HepG2 (cell line): ENCODE data around the gene ZBTB7C. TPM values are rescaled to one million over a fixed set of nuclear protein-coding genes. Genes with fewer than 3 reads are reported as not detected.

Source experiments
- ATAC-seq: fragments of 200-7000 bp; cut with Tn5 transposase; 3 replicates; pipeline ENCODE4 v1.9.1; 2020; ENCODE audit warnings: mild to moderate bottlenecking, moderate library complexity
- BruUV-seq: library from RNA; stranded (reverse); fragments of 400-500 nt; replicated peaks from 2 replicates; lab custom pipeline; 2021; lab: Mats Ljungman, UMichigan
- CTCF ChIA-PET: fragments of 300-600 bp; formaldehyde crosslinking; extraction: SDS; loops from one replicate; lab custom pipeline; 2021; ENCODE audit warnings: low total read pairs, inconsistent platforms, low intra/inter-chr PET ratio; lab: Yijun Ruan, JAX
- POLR2A ChIA-PET: fragments of 350-600 bp; sonication (Branson Sonifier 250); formaldehyde crosslinking; loops from one replicate; lab custom pipeline; 2020; ENCODE audit warnings: antibody characterized with exemption, inconsistent platforms; lab: Yijun Ruan, JAX
- DNase-seq: peaks from one replicate; pipeline ENCODE4 v3.0.0-alpha.2; 2015; ENCODE audit warnings: low spot score
- FAIRE-seq: peaks from 3 replicates; lab custom pipeline; 2011; peaks lifted over from hg19 to GRCh38; lab: Jason Lieb, UNC
- H2AFZ ChIP-seq: one replicate; pipeline ENCODE4 v1.6.1; 2011; ENCODE audit warnings: low read length, inconsistent platforms
- H3K27ac ChIP-seq: fragments of 300-600 bp; 3 replicates; pipeline ENCODE4 v1.8.0; 2011; ENCODE audit warnings: mixed run types, mild to moderate bottlenecking, mixed read lengths, low read length, inconsistent platforms; ENCODE audit not compliant: insufficient read depth; ENCODE audit errors: extremely low read length
- H3K27me3 ChIP-seq, 2 experiments: fragments of 200-600 bp in 1 of 2; 2 replicates in 1 of 2; 3 replicates in 1 of 2; pipeline versions ENCODE4 v1.6.0 to v1.8.0; 2011; ENCODE audit warnings: low read length in 2 of 2, mild to moderate bottlenecking in 2 of 2, moderate library complexity in 2 of 2, inconsistent platforms in 1 of 2; ENCODE audit not compliant: insufficient read depth in 2 of 2, control insufficient read depth in 1 of 2
- H3K36me3 ChIP-seq, 2 experiments: fragments of 200-600 bp in 1 of 2; replicated peaks in 1 of 2; 2 replicates in 1 of 2; 3 replicates in 1 of 2; pipeline versions ENCODE4 v1.5.1 to v1.8.0; 2011; ENCODE audit warnings: low read length in 2 of 2, inconsistent platforms in 1 of 2; ENCODE audit not compliant: insufficient read depth in 2 of 2, control insufficient read depth in 1 of 2
- H3K4me1 ChIP-seq: 2 replicates; pipeline ENCODE4 v1.5.1; 2012; ENCODE audit warnings: low read length, inconsistent platforms; ENCODE audit not compliant: insufficient read depth
- H3K4me2 ChIP-seq: 2 replicates; pipeline ENCODE4 v1.6.0; 2011; ENCODE audit warnings: low read depth, low read length, inconsistent platforms
- H3K4me3 ChIP-seq, 3 experiments: fragments of 200-600 bp in 1 of 3; sonication (generic), shearing (Covaris generic) in 1 of 3; replicated peaks in 1 of 3; 2 replicates each; pipeline ENCODE4 v1.5.1; 2011 to 2016; ENCODE audit warnings: low read length in 3 of 3, inconsistent platforms in 2 of 3, low read depth in 2 of 3, mild to moderate bottlenecking in 2 of 3, control low read depth in 1 of 3, mixed read lengths in 1 of 3; ENCODE audit not compliant: insufficient read depth in 1 of 3
- H3K79me2 ChIP-seq: one replicate; pipeline ENCODE4 v1.6.1; 2011; ENCODE audit warnings: low read length, inconsistent platforms; ENCODE audit not compliant: insufficient read depth
- H3K9ac ChIP-seq: 2 replicates; pipeline ENCODE4 v1.6.0; 2011; ENCODE audit warnings: mild to moderate bottlenecking, low read depth, low read length, inconsistent platforms; ENCODE audit not compliant: insufficient read depth
- H3K9me3 ChIP-seq: 2 replicates; pipeline ENCODE4 v1.5.1; 2012; ENCODE audit warnings: mild to moderate bottlenecking, low read length
- H4K20me1 ChIP-seq: 2 replicates; pipeline ENCODE4 v1.6.0; 2011; ENCODE audit warnings: inconsistent platforms, mild to moderate bottlenecking, low read length, moderate library complexity; ENCODE audit not compliant: insufficient read depth
- DMAP1 ChIP-seq: IDR thresholded peaks from 2 replicates; pipeline ENCODE4 v1.6.1; 2016
- FOXK1 ChIP-seq: sonication (generic); formaldehyde crosslinking; IDR thresholded peaks from 2 replicates; pipeline ENCODE4 v1.4.0; 2020; ENCODE audit warnings: low read depth, missing genetic modification reagents, borderline replicate concordance
- MED1 ChIP-seq: sonication (generic); formaldehyde crosslinking; IDR thresholded peaks from 2 replicates; pipeline ENCODE4 v1.4.0; 2020; ENCODE audit warnings: missing genetic modification reagents
- MIER3 ChIP-seq: IDR thresholded peaks from 2 replicates; pipeline ENCODE4 v1.6.1; 2016; ENCODE audit warnings: missing compliant biosample characterization, borderline replicate concordance
- MIXL1 ChIP-seq: IDR thresholded peaks from 2 replicates; pipeline ENCODE4 v1.6.1; 2016
- MYC ChIP-seq: sonication (generic); formaldehyde crosslinking; IDR thresholded peaks from 2 replicates; pipeline ENCODE4 v1.9.0; 2021; ENCODE audit warnings: missing genetic modification reagents, borderline replicate concordance
- NR1H2 ChIP-seq: sonication (generic); formaldehyde crosslinking; IDR thresholded peaks from 2 replicates; pipeline ENCODE4 v1.8.1; 2022; ENCODE audit warnings: low read depth, missing genetic modification reagents, borderline replicate concordance
- POLR2G ChIP-seq: fragments of 200-400 bp; formaldehyde crosslinking; IDR thresholded peaks from 2 replicates; pipeline ENCODE4 v1.6.1; 2018; ENCODE audit warnings: mild to moderate bottlenecking, low read depth, low read length, moderate library complexity
- REPIN1 ChIP-seq: sonication (generic); formaldehyde crosslinking; IDR thresholded peaks from 2 replicates; pipeline ENCODE4 v1.8.0; 2022; ENCODE audit warnings: missing genetic modification reagents, low read depth, mild to moderate bottlenecking, borderline replicate concordance
- RFXANK ChIP-seq: IDR thresholded peaks from 2 replicates; pipeline ENCODE4 v1.6.1; 2016
- USF2 ChIP-seq, 2 experiments: sonication (generic) in 1 of 2; formaldehyde crosslinking in 1 of 2; IDR thresholded peaks; 2 replicates each; pipeline versions ENCODE4 v1.5.1 to v1.6.1; 2011 to 2020; ENCODE audit warnings: borderline replicate concordance in 1 of 2, low read depth in 1 of 2, low read length in 1 of 2, mild to moderate bottlenecking in 1 of 2, missing genetic modification reagents in 1 of 2, moderate library complexity in 1 of 2
- ZNF260 ChIP-seq: sonication (generic); formaldehyde crosslinking; IDR thresholded peaks from 2 replicates; pipeline ENCODE4 v1.4.0; 2020; ENCODE audit warnings: missing genetic modification reagents, low read depth, mild to moderate bottlenecking, borderline replicate concordance
- ZNF768 ChIP-seq: sonication (generic); formaldehyde crosslinking; IDR thresholded peaks from 2 replicates; pipeline ENCODE4 v1.4.0; 2020; ENCODE audit warnings: missing genetic modification reagents
- WGBS: methylation state at CpG from one replicate; pipeline ENCODE4 v1.1.6; 2017; ENCODE audit warnings: low lambda C conversion rate; 5-methylcytosine and 5-hydroxymethylcytosine counted together
- in situ Hi-C: cut with HindIII; loops from 2 replicates; pipeline ENCODE4 v1.10.0; 2017; ENCODE audit warnings: low pct_unique_long_range_greater_than_20kb; ENCODE audit not compliant: extremely low pct_ligation_motif_present
- intact Hi-C: fragments of 100-400 bp; cut with micrococcal nuclease; formaldehyde crosslinking; loops from one replicate; pipeline ENCODE4 v1.10.0; 2022; ENCODE audit not compliant: unreplicated experiment
- polyA plus RNA-seq, 8 experiments: library from polyadenylated mRNA; depleted of rRNA in 3 of 8; stranded (reverse) in 7 of 8; unstranded in 1 of 8; fragments of >200 nt; fragmentation: Illumina TruSeq in 4 of 8; extraction: Trizol in 4 of 8; gene quantifications; 2 replicates each; pipeline versions ENCODE4 v1.2.1 to v1.2.3, GENCODE V29; 2011 to 2016; ENCODE audit warnings: low read depth in 4 of 8, missing spikeins in 1 of 8, mixed read lengths in 1 of 8; ENCODE audit not compliant: insufficient read depth in 1 of 8
- total RNA-seq, 5 experiments: library from RNA; depleted of rRNA; stranded (reverse); fragments of >200 nt; fragmentation: Illumina TruSeq; extraction: Trizol; gene quantifications; 2 replicates each; pipeline ENCODE4 v1.2.3, GENCODE V29; 2016; ENCODE audit warnings: low read depth in 1 of 5
- TF ChIP-seq, protein P1 (sequence below): sonication (generic); formaldehyde crosslinking; IDR thresholded peaks from 2 replicates; pipeline ENCODE4 v1.4.0; 2020; ENCODE audit warnings: missing genetic modification reagents
- TF ChIP-seq, protein P2 (sequence below): sonication (generic); formaldehyde crosslinking; IDR thresholded peaks from 2 replicates; pipeline ENCODE4 v1.4.0; 2020; ENCODE audit warnings: mild to moderate bottlenecking, low read depth, missing genetic modification reagents

ZBTB7C gene
- total and polyA plus RNA-seq, 2 of the 13 experiments (the other 11 are each of a cell fraction or from before 2014, with no cell fraction given), result 0.01 to 0.04 TPM

DNA sequence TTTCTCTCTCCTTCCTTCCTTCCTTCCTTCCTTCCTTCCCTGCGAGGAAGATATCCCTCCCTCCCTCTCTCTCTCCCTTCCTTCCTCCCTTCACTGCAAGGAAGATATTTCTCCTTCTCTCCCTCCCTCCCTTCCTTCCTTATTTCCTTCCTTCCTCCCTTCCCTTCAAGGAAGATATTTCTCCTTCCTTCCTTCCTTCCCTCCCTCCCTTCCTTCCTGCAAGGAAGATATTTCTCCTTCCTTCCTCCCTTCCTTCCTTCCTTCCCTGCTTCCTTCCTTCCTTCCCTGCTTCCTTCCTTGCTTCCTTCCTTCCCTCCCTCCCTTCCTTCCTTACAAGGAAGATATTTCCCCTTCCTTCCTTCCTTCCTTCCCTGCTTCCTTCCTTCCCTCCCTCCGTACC lies 229.5 kb downstream of the ZBTB7C start:
- H3K4me1 ChIP-seq, result peaks cover 9% of the 10 kb centered on the region; the same call in 1 of the 2 replicates
- H3K79me2 ChIP-seq, result no peaks in the 10 kb centered on the region
- H3K4me3 ChIP-seq, result no peak overlapping the region
- H3K27ac ChIP-seq, result no peak overlapping the region
- no peaks in the 10 kb centered on the region for H3K36me3 ChIP-seq
- POLR2A ChIA-PET, result no interaction called here
- H3K9me3 ChIP-seq, result no peaks in the 10 kb centered on the region
- BruUV-seq, result no TSS peak
- no peak overlapping the region for H3K4me2 ChIP-seq
- intact Hi-C loops (no loop called here), in situ Hi-C loops (no loop called here)
- CTCF ChIA-PET, result no interaction called here
- 70% methylated on average over 2 of the region's 2 CpGs for WGBS
- no peak for ATAC-seq
- TF ChIP-seq ZNF260 (CRISPR knock-in tag) (no peak), MIXL1 (CRISPR knock-in tag) (no peak), RFXANK (no peak), MED1 (CRISPR knock-in tag) (no peak), ZNF768 (CRISPR knock-in tag) (no peak), USF2 (IDR thresholded peaks at IDR 0.05; ENCODE audit: low read depth, low read length) (no peak), USF2 (CRISPR knock-in tag; IDR thresholded peaks at IDR 0.05; ENCODE audit: borderline replicate concordance) (no peak), FOXK1 (CRISPR knock-in tag) (no peak), MIER3 (no peak), DMAP1 (CRISPR knock-in tag) (no peak), NR1H2 (CRISPR knock-in tag) (no peak), POLR2G (no peak), MYC (CRISPR knock-in tag) (no peak), REPIN1 (CRISPR knock-in tag) (no peak)
- TF ChIP-seq, protein P1, sequence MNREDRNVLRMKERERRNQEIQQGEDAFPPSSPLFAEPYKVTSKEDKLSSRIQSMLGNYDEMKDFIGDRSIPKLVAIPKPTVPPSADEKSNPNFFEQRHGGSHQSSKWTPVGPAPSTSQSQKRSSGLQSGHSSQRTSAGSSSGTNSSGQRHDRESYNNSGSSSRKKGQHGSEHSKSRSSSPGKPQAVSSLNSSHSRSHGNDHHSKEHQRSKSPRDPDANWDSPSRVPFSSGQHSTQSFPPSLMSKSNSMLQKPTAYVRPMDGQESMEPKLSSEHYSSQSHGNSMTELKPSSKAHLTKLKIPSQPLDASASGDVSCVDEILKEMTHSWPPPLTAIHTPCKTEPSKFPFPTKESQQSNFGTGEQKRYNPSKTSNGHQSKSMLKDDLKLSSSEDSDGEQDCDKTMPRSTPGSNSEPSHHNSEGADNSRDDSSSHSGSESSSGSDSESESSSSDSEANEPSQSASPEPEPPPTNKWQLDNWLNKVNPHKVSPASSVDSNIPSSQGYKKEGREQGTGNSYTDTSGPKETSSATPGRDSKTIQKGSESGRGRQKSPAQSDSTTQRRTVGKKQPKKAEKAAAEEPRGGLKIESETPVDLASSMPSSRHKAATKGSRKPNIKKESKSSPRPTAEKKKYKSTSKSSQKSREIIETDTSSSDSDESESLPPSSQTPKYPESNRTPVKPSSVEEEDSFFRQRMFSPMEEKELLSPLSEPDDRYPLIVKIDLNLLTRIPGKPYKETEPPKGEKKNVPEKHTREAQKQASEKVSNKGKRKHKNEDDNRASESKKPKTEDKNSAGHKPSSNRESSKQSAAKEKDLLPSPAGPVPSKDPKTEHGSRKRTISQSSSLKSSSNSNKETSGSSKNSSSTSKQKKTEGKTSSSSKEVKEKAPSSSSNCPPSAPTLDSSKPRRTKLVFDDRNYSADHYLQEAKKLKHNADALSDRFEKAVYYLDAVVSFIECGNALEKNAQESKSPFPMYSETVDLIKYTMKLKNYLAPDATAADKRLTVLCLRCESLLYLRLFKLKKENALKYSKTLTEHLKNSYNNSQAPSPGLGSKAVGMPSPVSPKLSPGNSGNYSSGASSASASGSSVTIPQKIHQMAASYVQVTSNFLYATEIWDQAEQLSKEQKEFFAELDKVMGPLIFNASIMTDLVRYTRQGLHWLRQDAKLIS, result no peak
- TF ChIP-seq, protein P2, sequence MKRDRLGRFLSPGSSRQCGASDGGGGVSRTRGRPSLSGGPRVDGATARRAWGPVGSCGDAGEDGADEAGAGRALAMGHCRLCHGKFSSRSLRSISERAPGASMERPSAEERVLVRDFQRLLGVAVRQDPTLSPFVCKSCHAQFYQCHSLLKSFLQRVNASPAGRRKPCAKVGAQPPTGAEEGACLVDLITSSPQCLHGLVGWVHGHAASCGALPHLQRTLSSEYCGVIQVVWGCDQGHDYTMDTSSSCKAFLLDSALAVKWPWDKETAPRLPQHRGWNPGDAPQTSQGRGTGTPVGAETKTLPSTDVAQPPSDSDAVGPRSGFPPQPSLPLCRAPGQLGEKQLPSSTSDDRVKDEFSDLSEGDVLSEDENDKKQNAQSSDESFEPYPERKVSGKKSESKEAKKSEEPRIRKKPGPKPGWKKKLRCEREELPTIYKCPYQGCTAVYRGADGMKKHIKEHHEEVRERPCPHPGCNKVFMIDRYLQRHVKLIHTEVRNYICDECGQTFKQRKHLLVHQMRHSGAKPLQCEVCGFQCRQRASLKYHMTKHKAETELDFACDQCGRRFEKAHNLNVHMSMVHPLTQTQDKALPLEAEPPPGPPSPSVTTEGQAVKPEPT (CRISPR knock-in tag), result no peak
- no peak overlapping the region for H2AFZ ChIP-seq
- DNase-seq, result no peak
- FAIRE-seq, result no peak
- H4K20me1 ChIP-seq, result no peaks in the 10 kb centered on the region
- peaks cover 1 to 5% of the 10 kb centered on the region in 2 experiments; a peak in 3 of 5 replicates for H3K27me3 ChIP-seq
- H3K9ac ChIP-seq, result no peak overlapping the region
